GM19193 (cell line): ENCODE data around the gene DDX1.

Experiments
- POLR2A ChIP-seq: IDR thresholded peaks from 4 replicates; pipeline ENCODE4 v1.6.1; 2011; ENCODE audit not compliant: insufficient read depth, insufficient read length; ENCODE audit errors: extremely low read depth

DDX1 gene

DNA sequence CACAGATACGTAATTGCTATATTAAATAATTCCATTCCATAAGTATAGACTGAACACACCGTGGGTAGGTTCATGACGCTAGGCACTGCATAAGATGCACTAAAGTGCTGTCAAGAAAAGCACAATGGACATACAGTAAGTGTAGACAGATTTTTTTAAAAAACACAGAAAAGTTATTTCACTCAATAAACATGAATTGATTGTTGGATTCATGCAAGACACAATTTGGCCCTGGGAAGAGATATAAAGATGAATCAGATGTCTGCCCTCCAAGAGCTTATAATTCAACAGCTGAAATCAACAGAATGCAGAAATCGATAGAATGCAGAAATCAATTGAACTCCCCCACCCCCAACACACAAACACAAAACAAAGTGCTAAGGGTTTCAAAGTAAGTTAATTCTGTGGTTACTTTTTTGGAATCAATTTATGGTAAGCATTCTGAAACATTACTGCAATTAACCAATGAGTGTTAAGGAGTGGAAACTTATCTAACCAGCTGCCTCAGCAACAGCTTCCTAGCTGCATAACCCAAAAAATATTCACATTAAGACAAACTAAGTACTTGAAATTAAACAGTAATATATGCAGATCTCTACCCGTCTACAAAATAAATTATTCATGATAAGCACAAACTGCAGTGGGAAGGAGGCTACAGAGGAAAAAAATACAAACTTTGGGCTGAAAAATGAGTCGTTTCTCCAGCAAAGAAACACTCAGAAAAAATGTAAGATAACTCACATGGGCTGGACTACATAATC lies 32.1 kb upstream of the DDX1 start:
- TF ChIP-seq POLR2A: no peak

DNA sequence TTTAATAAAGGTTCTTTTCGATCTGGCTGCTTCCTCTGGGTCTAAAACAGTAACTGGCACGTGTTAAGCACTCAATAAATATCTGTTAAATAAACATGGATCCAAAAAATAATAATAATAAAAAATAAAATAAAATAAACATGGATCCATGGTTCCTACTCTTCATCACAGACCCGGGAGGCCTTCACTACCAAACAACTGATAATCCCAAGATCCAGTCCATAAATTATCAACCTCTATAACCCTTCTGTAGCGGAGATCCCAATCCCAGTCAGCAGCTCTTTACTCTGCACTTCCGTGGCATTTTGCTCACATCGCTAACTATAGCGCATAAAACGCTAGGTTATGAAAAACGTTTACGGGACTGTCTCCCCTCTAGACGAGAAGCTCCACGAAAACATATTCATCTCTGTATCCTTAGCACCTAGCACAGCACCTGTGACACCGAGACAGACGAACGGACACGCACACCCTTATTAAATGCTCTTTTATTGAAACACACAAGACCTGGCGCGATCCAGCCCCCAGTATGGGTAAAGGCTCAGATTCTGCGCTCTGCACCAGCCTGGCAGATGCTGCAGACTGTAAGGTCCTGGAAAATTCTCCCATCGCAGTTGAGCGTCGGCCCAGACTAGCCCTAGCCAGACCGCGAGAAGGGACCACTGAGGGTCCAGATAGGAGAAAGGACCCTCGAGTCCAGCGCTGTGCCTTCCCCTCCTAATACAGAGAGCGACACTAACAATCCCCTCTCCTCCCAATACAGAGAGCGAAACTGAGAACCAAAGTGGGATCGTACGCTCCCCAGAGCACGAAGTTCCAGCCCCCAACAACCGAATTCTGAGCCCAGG lies 31.3 kb upstream of the DDX1 start:
- TF ChIP-seq POLR2A: no peak

DNA sequence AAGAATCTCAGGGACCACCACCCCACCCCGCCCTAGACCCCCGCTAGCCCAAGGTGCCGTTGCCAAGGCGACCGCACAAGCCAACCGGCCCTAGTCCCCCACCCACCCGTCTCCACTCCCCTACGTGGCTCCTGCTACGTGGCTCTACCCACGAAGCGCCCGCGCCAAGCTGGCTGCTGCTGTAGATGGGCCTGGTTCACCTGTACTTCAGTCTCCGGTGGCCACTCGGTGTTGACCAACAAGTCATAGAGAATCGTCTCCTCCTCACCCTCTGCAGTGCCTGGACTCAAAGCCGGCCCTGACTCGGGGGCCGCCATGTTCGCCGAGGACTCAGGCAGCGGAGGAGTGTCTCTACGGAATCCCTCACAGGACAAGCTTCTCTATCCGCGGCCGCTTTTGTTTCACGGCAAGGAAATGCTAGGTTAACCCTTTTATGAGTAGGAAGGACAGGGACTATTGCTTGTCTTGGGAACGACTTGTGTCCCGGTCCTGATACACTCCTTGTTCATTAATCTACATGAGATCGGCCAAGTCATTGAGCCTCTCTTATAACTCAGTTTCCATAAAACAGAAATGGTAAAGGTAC lies 30.6 kb upstream of the DDX1 start, which contains the start of gene NBAS:
Gene NBAS, minus strand, starts transcription at position 347 of the 586 bp plus-strand sequence. Its CDS starts 30 bp downstream, at position 317.
- peak; percentile 84 for TF ChIP-seq POLR2A

DNA sequence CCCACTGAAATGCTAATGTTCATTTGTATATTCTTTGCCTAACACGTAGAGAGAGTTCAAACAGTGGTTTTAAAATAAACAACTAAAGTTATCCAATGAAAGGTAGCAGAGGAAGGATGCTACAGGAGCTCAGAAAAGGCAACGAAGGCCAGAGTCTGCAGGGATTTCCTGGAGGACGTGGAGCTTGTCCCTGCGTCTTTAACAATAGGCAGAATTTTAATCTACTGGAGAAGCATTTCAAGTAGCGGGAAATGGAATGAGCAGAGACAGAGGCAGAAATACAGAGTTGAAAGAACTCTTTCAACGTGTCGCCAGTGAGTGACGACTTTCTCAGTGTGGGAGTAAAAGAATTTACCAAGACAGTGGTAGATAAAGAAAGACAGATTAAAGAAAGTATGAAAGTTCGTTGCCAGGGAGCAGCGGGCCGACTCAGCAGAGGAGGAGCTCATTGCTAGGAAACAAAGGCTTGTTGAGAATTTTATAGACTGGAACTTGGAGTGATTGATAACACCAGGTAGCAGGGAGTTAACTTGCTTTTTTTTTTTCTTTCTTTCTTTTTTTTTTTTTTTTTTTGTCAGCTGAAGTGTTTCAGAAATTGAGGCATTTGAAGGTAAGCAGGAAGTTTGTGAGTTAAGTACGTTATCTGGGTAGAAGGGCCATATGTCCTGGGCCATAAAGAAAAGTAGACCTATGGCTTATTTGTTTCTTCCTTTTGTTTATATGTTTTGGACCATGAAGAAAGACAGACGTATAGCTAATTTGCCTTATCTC lies 29.9 kb upstream of the DDX1 start:
- TF ChIP-seq POLR2A: no peak

DNA sequence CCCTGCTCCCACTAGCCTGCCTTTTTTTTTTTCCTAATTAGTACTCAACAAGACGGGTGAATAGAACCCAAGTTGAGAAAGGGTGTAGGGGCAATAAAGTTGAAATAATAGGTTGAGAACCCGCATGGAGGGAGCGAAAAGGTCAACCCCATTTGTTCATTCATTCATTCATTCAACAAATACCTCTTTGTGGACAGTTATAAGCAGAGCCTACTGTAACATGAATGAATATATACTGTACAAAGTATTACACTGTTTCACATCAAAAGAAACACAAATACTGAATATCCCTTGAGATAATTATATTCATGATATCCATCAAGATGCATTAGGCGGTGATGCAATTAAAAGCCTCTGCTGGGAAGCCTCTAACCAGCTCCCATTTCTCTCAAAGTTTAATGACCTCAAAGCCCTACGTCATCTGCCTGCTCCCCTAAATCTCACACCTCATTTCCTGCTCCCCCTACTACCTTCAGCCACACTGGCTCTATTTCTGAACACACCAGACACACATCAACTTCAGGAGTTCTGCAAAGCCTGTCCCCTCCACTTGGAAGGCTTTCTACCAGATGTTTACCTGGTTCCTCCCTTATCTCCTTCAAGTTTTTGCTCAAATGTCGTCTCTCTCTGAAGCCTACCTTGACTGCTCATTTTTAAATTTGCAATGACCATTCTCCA lies 29.2 kb upstream of the DDX1 start:
- TF ChIP-seq POLR2A: no peak

DNA sequence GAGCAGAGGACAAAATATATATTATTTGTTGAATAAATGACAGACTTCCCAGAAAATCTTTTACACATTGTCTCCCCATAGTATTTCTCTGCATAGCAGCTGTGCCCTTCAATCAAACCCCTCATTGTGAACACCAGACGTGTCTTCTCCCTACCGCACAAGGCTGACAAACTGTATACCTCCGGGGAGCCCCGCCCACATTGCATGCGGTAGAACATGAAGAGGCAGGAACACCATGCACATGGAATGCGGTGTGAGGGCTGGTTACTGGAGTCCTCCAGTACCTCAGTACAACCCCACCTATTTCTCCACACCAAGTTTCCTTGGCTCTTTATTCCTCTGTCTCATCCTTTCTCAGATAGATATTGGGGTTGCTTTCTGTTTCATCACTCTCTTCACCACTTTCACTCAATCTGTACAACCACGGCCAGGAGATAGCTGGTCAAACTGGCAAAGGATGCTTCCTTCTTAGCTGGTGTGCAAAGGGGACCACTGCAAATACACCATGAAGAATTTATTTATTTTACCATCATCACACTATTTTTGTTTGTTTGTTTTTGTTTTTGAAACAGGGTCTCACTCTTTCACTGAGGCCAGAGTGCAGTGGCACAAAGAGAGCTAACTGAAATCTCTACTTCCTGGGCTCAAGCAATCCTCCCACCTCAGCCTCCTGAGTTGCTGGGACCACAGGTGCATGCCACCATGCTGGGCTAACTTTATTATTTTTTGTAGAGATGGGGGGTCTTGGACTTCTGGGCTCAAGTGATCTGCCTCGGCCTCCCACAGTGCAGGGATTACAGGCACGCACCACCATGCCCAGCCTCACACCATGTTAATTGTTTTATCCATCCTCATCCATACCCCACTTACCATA lies 28.2 kb upstream of the DDX1 start:
- TF ChIP-seq POLR2A: no peak

DNA sequence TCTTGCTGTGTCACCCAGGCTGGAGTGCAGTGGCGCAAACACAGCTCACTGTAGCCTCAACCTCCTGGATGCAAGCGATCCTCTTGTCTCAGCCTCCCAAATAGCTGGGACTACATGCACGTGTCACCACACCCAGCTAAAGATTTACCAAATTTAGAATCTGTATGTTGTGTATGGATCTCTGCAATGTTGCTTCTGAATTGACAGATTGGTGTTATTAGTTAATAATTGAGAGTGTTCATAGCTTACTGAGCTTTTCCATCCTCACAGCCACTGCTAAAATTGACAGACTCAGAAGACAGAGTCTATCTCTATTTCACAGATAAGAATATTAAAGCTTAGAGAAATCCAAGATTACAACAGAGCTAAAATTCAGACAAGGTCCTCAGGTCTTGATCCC lies 26.3 kb upstream of the DDX1 start:
- TF ChIP-seq POLR2A: no peak

DNA sequence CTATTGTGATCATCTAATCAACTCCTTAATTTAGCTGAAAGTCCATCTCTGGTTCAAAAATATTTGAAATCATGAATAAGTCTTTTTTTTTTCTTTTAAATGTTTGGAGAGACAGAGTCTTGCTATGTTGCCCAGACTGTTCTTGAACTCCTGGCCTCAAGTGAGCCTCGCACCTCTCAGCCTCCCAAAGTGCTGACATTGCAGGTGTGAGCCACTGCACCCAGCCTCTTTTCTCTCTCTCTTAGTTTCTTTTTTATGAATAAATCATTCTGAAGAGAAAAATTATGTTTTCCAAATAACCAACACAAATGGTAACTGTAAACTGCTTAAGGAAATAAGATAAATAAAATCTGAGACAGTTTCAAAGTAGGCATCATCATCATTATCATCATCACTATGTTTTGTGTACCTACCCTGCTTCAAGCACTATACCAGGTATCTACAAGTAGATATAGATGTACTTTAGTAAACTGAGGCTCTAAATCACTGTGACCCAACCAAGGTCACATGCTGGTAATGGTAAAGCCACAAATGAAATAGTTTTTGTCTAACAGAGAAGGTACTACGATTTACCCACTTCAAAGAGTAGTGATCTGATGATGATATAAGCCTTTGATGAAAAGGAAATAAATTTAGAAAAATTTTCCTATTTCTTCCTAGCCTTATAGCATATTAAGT lies 25.5 kb upstream of the DDX1 start:
- TF ChIP-seq POLR2A: no peak

DNA sequence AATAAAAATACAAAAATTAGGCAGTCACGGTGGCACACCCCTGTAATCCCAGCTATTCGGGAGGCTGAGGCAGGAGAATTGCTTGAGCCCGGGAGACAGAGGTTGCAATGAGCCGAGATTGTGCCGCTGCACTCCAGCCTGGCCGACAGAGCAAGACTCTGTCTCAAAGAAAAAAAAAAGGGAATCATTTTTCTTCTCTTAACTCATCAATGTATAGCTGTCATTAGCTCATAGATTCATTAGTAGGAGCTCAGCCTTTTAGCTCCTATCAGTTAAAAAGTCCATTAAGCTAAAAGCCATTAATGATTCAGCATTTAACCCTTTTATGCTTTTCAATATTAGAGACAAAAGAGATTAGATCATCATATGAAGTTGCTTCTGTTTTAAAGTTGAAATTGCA lies 24.8 kb upstream of the DDX1 start:
- TF ChIP-seq POLR2A: no peak

- TF ChIP-seq POLR2A: no peak
These were observed 22.8 kb upstream of the DDX1 start for GRCh38 chr2:15568874-15569273.

DNA sequence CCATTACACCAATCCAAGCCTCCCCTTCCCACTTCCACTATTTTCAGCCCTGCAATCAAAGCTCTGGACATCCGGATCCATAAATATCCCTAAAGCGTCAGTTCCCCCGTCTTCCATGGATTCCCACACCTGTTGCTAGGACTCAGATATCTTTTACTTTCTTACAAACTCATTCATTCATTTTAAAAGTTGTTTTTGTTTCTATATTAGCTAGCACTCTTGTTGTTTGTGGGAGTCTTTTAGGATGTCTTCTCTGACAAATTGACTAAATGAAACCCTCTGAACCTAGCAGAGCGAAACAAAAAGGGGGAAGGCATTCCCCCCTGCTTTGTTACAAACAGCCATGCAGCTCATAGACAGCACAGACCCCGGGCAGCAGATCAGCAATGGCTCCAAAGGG lies 21.6 kb upstream of the DDX1 start:
- no peak for TF ChIP-seq POLR2A

DNA sequence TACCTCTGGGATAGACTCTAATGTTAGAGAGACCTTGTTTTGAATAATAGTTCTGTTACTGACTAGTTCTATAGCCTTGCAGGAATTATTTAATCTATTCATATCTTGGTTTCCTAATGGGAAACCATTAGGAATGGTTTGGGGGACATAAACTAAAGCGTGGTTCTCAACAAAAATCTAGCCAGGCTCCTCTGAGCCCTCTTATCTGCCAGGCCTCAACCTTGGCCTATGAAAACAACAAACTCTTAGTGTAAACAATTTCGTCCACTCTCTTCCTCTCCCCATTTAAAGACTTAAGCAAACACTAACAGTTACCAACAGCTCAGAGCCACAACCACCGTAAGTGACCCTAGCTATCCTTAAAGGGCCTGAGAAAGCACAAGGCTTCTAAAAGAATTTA lies 19.9 kb upstream of the DDX1 start:
- TF ChIP-seq POLR2A: no peak
